ENCODE results near the gene BHLHE40. TPM values are rescaled to one million over a fixed set of nuclear protein-coding genes. Genes with fewer than 3 reads are reported as not detected.

BHLHE40 gene
- total RNA-seq, 1 donor from 2014 or later, result 11.0 TPM

- peaks cover 4 to 7% (median 6%) of the 10 kb centered on the region in 3 donors for H3K4me1 ChIP-seq (ENCODE audit: control insufficient read depth in 3 of 3, insufficient read depth in 3 of 3, low read length in 3 of 3)
- no peak overlapping the region for H3K27ac ChIP-seq (ENCODE audit: low read depth, low read length)
- no peaks in the 10 kb centered on the region for H3K9me3 ChIP-seq (ENCODE audit: control insufficient read depth in 3 of 3, low read length in 3 of 3)
- H3K27me3 ChIP-seq (ENCODE audit: control insufficient read depth in 3 of 3, insufficient read depth in 3 of 3, low read length in 3 of 3), result no peaks in the 10 kb centered on the region
- no peak overlapping the region for H3K9ac ChIP-seq (ENCODE audit: low read depth in 1 of 3, low read length in 3 of 3)
- H3K36me3 ChIP-seq (ENCODE audit: control insufficient read depth in 3 of 3, insufficient read depth in 3 of 3, low read length in 3 of 3), result no peaks in the 10 kb centered on the region
- no peak overlapping the region for H3K4me3 ChIP-seq (ENCODE audit: low read length in 3 of 3)
Measured at GRCh38 chr3:5029715-5030114, 50.5 kb downstream of the BHLHE40 start.

GRCh38 chr3:5030152-5030551 lies 50.9 kb downstream of the BHLHE40 start:
- no peak overlapping the region for H3K9ac ChIP-seq (ENCODE audit: low read depth in 1 of 3, low read length in 3 of 3)
- H3K27me3 ChIP-seq (ENCODE audit: control insufficient read depth in 3 of 3, insufficient read depth in 3 of 3, low read length in 3 of 3), result no peaks in the 10 kb centered on the region

GRCh38 chr3:5032844-5033243 lies 53.6 kb downstream of the BHLHE40 start:
- Histone ChIP-seq H3K4me3 (ENCODE audit: low read length in 3 of 3) (no peak overlapping the region), H3K27ac (ENCODE audit: low read depth, low read length) (no peak overlapping the region), H3K9ac (ENCODE audit: low read depth in 1 of 3, low read length in 3 of 3) (no peak overlapping the region), H3K27me3 (ENCODE audit: control insufficient read depth in 3 of 3, insufficient read depth in 3 of 3, low read length in 3 of 3) (no peaks in the 10 kb centered on the region), H3K9me3 (ENCODE audit: control insufficient read depth in 3 of 3, low read length in 3 of 3) (no peaks in the 10 kb centered on the region), H3K36me3 (ENCODE audit: control insufficient read depth in 3 of 3, insufficient read depth in 3 of 3, low read length in 3 of 3) (no peaks in the 10 kb centered on the region), H3K4me1 (ENCODE audit: control insufficient read depth in 3 of 3, insufficient read depth in 3 of 3, low read length in 3 of 3) (no peaks in the 10 kb centered on the region)

More at GRCh38 chr3:5030152-5030551, 50.9 kb downstream of the BHLHE40 start:
- H3K4me1 ChIP-seq (ENCODE audit: control insufficient read depth in 3 of 3, insufficient read depth in 3 of 3, low read length in 3 of 3), result peaks cover 4 to 7% (median 6%) of the 10 kb centered on the region in 3 donors
- no peaks in the 10 kb centered on the region for H3K36me3 ChIP-seq (ENCODE audit: control insufficient read depth in 3 of 3, insufficient read depth in 3 of 3, low read length in 3 of 3)
- no peak overlapping the region for H3K4me3 ChIP-seq (ENCODE audit: low read length in 3 of 3)
- no peaks in the 10 kb centered on the region for H3K9me3 ChIP-seq (ENCODE audit: control insufficient read depth in 3 of 3, low read length in 3 of 3)
- H3K27ac ChIP-seq (ENCODE audit: low read depth, low read length), result no peak overlapping the region

Other genes starting within 250 kb of the BHLHE40 start
- gene ARL8B, start 142.9 kb downstream of the BHLHE40 start, total RNA-seq, result 59.0 TPM
- 5.7 TPM for gene EDEM1, start 208.3 kb downstream of the BHLHE40 start, total RNA-seq